HG02973 (cell line): ENCODE results near the gene CHAF1A.

Source experiments
- ATAC-seq: cut with Tn5 transposase; IDR thresholded peaks from one replicate; pipeline ENCODE4 v1.9.1; 2021; ENCODE audit warnings: moderate library complexity; ENCODE audit not compliant: unreplicated experiment

The CHAF1A gene

DNA sequence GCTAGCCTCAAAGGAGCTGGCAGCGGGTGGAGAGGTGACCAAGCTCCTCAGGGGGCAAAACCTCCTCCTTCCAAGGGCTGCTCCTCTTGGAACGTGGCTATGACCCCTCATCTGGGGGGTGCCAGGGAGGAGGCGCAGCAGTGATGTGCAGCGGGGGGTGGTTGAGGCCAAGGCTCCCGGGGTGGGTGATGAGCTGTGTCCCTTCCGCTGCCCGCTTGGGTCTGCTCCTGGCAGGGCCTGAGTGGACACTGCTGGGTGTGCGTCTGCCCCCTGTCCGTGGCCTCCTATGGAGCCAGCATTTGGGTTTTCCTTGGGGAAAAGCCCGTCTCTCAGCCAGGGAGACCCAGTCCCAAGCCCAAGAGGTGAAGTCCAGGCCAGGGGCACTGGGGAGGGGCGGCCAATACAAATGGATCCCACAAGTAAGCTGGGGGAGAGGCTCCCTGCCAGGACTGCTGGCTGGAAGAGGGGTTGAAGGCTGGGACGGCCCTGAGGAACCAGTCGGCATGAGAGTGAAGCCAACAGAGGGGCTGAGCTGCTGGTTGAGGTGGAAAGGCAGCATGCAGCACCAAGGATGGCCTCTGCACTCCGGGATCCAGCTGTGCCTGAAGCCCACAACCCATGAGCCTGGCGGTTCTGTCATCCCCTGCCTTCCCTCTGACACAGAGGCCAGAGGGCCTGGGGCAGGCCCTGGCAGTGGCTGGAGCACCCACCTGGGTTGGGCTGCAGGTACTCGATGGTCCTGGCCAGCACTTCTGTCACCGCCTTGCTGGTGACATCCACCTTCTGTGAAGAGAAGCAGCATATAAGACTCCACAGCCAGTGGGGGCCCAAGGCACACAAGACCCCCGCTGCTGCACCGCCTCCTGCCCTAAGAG is 36.4 kb upstream of the CHAF1A start:
- no peak for ATAC-seq

GRCh38 chr19:4366666-4367335 is 35.6 kb upstream of the CHAF1A start:
- ATAC-seq, result no peak

DNA sequence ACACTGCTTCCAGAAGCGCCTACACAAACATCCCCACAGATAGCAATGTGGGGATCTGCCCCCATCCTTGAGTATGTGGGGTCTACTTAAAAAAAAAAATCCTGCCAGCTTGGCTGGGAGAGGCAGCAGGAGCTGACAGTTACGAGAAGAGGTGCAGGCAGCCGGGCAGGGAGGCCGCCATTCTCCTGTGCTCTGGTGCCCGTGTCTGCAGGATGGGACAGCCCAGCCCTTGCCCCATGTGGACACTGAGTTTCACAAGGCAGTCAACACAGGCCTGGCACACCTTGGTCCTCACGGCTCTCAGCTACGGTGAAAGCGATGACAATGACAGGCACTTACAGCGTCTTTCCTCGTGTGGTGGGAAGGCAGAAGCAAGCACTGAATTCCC is 35.1 kb upstream of the CHAF1A start:
- no peak for ATAC-seq

GRCh38 chr19:4367781-4368127 is 34.7 kb upstream of the CHAF1A start:
- ATAC-seq, result no peak

- ATAC-seq, result no peak
Observed at GRCh38 chr19:4368128-4368820, 34.2 kb upstream of the CHAF1A start.

- peak; percentile 47 for ATAC-seq
Observed at GRCh38 chr19:4369109-4369887, 33.1 kb upstream of the CHAF1A start.

GRCh38 chr19:4369888-4370260 is 32.6 kb upstream of the CHAF1A start:
- no peak for ATAC-seq

- no peak for ATAC-seq
Observed at GRCh38 chr19:4370418-4371041, 31.9 kb upstream of the CHAF1A start.

DNA sequence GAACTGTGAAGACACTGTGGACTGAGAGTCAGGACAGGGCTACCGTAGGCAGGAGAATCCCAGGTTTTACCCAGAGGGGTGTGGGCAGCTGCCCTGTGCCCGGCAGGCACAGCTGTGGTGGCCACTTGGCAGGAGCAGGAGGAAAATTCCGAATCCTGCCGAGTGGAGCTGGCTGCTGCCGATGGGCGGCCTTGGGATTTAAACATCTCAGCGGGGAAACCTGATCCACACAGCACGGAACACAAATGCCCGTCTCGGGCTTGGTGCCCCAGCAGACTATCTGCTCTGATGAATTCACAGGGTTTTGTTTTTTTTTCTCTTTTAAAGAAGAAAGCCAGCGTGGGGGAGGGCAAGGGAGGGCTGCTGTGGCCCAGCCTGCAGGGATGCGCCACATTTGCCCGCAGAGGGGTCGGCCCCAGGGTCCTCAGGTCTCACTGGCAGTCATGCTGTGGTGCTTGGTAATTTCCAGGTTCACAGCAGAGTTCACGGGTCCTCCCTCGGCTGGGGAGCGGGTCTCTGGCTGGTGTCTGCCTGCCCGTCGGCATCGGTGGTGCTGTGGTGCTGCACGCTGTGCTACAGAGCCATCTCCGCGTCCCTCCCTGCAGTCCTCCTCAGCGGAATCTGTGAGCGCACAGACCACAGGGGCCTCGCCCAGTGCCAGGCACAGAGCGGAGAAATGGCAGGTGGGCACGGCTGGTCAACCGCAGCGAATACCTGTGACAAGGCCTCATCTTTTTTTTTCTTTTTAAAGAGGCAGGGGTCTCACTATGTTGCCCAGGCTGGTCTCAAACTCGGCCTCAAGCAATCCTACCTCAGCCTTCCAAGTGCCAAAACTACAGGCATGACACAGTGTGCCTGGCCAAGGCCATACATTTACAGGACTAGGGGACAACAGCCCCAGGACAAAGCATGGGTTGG is 30.9 kb upstream of the CHAF1A start:
- no peak for ATAC-seq

DNA sequence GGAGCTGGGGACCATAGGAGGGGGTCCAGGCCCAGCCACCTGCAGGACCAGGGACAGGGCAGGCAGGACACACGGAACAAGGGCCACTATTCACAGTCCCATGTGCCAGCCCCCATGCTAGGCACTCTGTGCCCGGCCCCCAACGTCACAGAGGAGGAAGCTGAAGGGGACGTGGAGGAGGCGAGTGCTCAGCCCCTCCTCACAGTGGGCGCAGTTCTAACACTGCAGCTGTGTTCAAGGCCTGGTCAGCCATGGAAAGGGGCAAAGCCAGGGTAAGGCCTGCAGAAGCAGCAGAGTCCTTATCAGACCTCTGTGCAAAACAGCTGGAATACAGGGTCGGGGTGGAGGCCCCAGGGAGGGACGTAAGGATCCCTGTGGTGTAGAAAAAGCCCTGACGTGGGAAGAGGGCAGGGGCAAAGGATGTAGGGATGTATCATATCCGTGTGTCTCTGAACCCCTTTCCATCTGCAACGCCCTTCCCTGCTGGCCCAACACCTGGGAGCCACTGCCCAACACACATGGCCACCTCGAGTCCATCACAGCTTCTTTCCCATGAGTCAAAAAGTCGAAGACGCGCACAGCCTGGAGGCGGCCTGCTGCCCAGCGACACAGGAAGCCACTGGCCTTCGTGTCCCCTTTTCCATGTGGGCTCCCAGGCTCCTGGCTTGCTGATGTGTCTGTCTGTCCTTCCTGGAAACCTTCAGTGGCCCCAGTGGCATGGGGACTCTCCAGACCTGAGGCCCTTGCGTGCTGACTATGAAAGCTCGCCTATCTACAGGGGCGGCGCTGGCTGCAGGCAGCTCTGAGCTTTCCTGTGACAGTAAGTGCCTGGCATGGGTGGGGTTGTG is 30.1 kb upstream of the CHAF1A start:
- no peak for ATAC-seq

GRCh38 chr19:4373013-4373367 is 29.4 kb upstream of the CHAF1A start:
- ATAC-seq, result no peak

GRCh38 chr19:4373601-4374497 is 28.6 kb upstream of the CHAF1A start:
- ATAC-seq, result no peak

- ATAC-seq, result no peak
Observed at GRCh38 chr19:4374498-4375163, 27.8 kb upstream of the CHAF1A start.

GRCh38 chr19:4375164-4376027 is 27.0 kb upstream of the CHAF1A start:
- ATAC-seq, result no peak

GRCh38 chr19:4376028-4376670 is 26.3 kb upstream of the CHAF1A start:
- ATAC-seq, result no peak

GRCh38 chr19:4376671-4376990 is 25.8 kb upstream of the CHAF1A start:
- ATAC-seq, result no peak
